Measurements from ENCODE around the gene NME1.
"Not testable (repeated sequence)": the region's sequence is repeated elsewhere in the genome, so short reads cannot be mapped to it uniquely, and the experiment has no call there.

NME1 gene

GRCh38 chr17:51153210-51154072 is at the start of gene NME1:
Gene NME1, plus strand, starts transcription at chr17:51153559. Its CDS starts 2,096 bp downstream, at chr17:51155655.
- DNase-seq (ENCODE audit: low read depth in 2 of 2), result peak; percentile 92 to 98

- DNase-seq (ENCODE audit: low read depth in 2 of 2), result no peak
Observed at GRCh38 chr17:51107778-51108177, 45.6 kb upstream of the NME1 start.

GRCh38 chr17:51112303-51113222 is 40.8 kb upstream of the NME1 start:
- not testable (repeated sequence) for DNase-seq (ENCODE audit: low read depth in 2 of 2)

- no peak for DNase-seq (ENCODE audit: low read depth in 2 of 2)
Observed at GRCh38 chr17:51115179-51115578, 38.2 kb upstream of the NME1 start.

- no peak for DNase-seq (ENCODE audit: low read depth in 2 of 2)
Observed at GRCh38 chr17:51118330-51119195, 34.8 kb upstream of the NME1 start.

- DNase-seq (ENCODE audit: low read depth in 2 of 2), result peak in 1 of 2 donors; percentile 15
Observed at GRCh38 chr17:51119415-51120356, 33.7 kb upstream of the NME1 start.

- DNase-seq (ENCODE audit: low read depth in 2 of 2), result peak; percentile 15 to 38
Observed at GRCh38 chr17:51120357-51120738, 33.0 kb upstream of the NME1 start.

GRCh38 chr17:51120739-51121619 is 32.4 kb upstream of the NME1 start, which contains the start of gene SPAG9:
Gene SPAG9, minus strand, starts transcription at chr17:51120868. Its CDS starts 212 bp downstream, at chr17:51120656.
- DNase-seq (ENCODE audit: low read depth in 2 of 2), result peak; percentile 79 to 86

- DNase-seq (ENCODE audit: low read depth in 2 of 2), result peak; percentile 78 to 84
Observed at GRCh38 chr17:51121620-51122472, 31.5 kb upstream of the NME1 start.

- DNase-seq (ENCODE audit: low read depth in 2 of 2), result not testable (repeated sequence)
Observed at GRCh38 chr17:51122473-51123115, 30.8 kb upstream of the NME1 start.

- DNase-seq (ENCODE audit: low read depth in 2 of 2), result no peak
Observed at GRCh38 chr17:51124640-51125503, 28.5 kb upstream of the NME1 start.

- DNase-seq (ENCODE audit: low read depth in 2 of 2), result no peak
Observed at GRCh38 chr17:51128076-51128475, 25.3 kb upstream of the NME1 start.

- no peak for DNase-seq (ENCODE audit: low read depth in 2 of 2)
Observed at GRCh38 chr17:51132964-51133319, 20.4 kb upstream of the NME1 start.

- DNase-seq (ENCODE audit: low read depth in 2 of 2), result no peak
Observed at GRCh38 chr17:51133365-51133764, 20.0 kb upstream of the NME1 start.

- DNase-seq (ENCODE audit: low read depth in 2 of 2), result no peak
Observed at GRCh38 chr17:51135956-51136355, 17.4 kb upstream of the NME1 start.

GRCh38 chr17:51142597-51142996 is 10.8 kb upstream of the NME1 start:
- no peak for DNase-seq (ENCODE audit: low read depth in 2 of 2)
